ENCODE measurements around the gene DPF1.

Gene DPF1

DNA sequence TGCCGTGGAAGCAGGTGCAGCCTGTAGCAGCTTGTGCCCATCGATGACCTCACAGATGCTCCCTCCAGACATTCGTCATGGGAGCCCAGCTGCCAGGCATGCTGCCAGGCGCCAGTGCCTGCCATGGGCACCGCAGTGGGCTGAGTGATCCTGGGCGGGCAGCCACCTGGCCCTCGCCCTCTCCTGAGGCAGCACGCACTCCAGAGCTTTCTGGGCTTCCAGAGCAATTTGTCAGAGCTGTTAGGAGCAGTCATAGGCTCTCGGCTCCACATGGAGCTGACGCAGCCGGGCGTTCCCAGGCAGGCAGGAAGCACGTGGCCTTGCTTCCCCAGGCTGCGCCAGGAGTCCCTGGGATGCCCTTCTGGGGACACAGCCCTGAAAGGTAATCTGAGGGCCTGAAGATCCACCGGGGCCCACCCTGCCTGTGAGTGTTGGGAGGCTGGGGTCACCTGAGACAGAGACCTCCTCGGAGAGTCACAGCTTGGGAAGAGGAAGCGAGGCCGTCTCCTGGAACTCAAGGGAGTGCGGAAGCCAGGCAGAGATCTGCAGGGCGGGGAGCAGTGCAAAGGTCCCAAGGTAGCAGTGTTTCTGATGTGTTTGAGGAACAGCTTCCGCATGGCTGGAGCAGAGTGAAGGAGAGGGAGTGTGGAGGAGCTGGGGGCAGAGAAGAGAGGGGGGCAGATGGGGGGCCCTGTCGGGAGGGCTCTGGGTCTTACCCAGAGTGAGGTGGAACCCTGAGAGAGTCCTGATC lies 50.6 kb downstream of the DPF1 start:
- Histone ChIP-seq H3K27me3 (ENCODE audit: control insufficient read depth, low read length) (no peaks in the 10 kb centered on the region), H3K36me3 (ENCODE audit: control insufficient read depth, low read length) (no peaks in the 10 kb centered on the region; the same call in 1 of the 2 replicates), H3K27ac (ENCODE audit: low read depth, low read length) (no peak overlapping the region), H3K4me3 (ENCODE audit: low read length) (no peak overlapping the region), H3K9me3 (ENCODE audit: control insufficient read depth, insufficient read depth, low read length) (no peaks in the 10 kb centered on the region), H3K4me2 (ENCODE audit: low read length) (no peak overlapping the region), H3K4me1 (ENCODE audit: control insufficient read depth, low read length) (no peaks in the 10 kb centered on the region), H3K79me2 (ENCODE audit: control insufficient read depth, low read length) (no peaks in the 10 kb centered on the region), H4K20me1 (ENCODE audit: control insufficient read depth, insufficient read depth, low read depth, low read length) (no peaks in the 10 kb centered on the region), H3F3A (ENCODE audit: control insufficient read depth, insufficient read depth) (no peaks in the 10 kb centered on the region), H3K9me2 (replicated peaks; ENCODE audit: control insufficient read depth, low read length) (no peaks in the 10 kb centered on the region)
- no peak for TF ChIP-seq EZH2phosphoT487 (IDR thresholded peaks at IDR 0.05; ENCODE audit: borderline replicate concordance, low read length)
- TF ChIP-seq, protein P1, sequence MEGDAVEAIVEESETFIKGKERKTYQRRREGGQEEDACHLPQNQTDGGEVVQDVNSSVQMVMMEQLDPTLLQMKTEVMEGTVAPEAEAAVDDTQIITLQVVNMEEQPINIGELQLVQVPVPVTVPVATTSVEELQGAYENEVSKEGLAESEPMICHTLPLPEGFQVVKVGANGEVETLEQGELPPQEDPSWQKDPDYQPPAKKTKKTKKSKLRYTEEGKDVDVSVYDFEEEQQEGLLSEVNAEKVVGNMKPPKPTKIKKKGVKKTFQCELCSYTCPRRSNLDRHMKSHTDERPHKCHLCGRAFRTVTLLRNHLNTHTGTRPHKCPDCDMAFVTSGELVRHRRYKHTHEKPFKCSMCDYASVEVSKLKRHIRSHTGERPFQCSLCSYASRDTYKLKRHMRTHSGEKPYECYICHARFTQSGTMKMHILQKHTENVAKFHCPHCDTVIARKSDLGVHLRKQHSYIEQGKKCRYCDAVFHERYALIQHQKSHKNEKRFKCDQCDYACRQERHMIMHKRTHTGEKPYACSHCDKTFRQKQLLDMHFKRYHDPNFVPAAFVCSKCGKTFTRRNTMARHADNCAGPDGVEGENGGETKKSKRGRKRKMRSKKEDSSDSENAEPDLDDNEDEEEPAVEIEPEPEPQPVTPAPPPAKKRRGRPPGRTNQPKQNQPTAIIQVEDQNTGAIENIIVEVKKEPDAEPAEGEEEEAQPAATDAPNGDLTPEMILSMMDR (IDR thresholded peaks at IDR 0.05; ENCODE audit: low read depth, low read length, poor library complexity, severe bottlenecking) = no peak

DNA sequence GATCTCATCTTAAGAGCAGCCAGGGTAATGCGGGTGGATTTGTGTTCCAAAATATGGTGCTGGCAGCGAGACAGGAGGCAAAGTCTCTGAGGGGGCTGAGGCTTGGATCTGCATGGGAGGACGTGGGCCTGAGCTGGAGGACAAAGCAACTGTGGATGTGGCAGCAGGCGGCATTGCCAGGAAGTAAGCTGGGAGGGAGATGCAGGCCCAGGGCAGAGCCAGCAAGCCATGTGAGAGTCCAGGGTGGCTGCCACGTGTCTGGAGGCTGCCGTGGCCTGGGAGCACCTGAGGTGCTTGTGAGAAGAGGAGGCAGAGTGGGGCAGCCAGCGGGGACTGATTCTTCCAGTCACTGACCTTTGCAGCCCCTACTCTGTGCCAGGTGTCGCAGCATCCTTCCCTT lies 52.0 kb downstream of the DPF1 start:
- no peaks in the 10 kb centered on the region for H3K4me1 ChIP-seq (ENCODE audit: control insufficient read depth, low read length)
- peaks cover 2% of the 10 kb centered on the region; the same call in 1 of the 2 replicates for H3K36me3 ChIP-seq (ENCODE audit: control insufficient read depth, low read length)
- H3K4me3 ChIP-seq (ENCODE audit: low read length) = no peak overlapping the region
- no peaks in the 10 kb centered on the region for H3K9me2 ChIP-seq (replicated peaks; ENCODE audit: control insufficient read depth, low read length)
- H3F3A ChIP-seq (ENCODE audit: control insufficient read depth, insufficient read depth) = no peaks in the 10 kb centered on the region
- no peaks in the 10 kb centered on the region for H3K79me2 ChIP-seq (ENCODE audit: control insufficient read depth, low read length)
- H3K27ac ChIP-seq (ENCODE audit: low read depth, low read length) = no peak overlapping the region
- H4K20me1 ChIP-seq (ENCODE audit: control insufficient read depth, insufficient read depth, low read depth, low read length) = no peaks in the 10 kb centered on the region
- H3K27me3 ChIP-seq (ENCODE audit: control insufficient read depth, low read length) = no peaks in the 10 kb centered on the region
- TF ChIP-seq EZH2phosphoT487 (IDR thresholded peaks at IDR 0.05; ENCODE audit: borderline replicate concordance, low read length) = no peak
- TF ChIP-seq, protein P1 (IDR thresholded peaks at IDR 0.05; ENCODE audit: low read depth, low read length, poor library complexity, severe bottlenecking) = no peak
- H3K4me2 ChIP-seq (ENCODE audit: low read length) = no peak overlapping the region
- no peaks in the 10 kb centered on the region for H3K9me3 ChIP-seq (ENCODE audit: control insufficient read depth, insufficient read depth, low read length)

DNA sequence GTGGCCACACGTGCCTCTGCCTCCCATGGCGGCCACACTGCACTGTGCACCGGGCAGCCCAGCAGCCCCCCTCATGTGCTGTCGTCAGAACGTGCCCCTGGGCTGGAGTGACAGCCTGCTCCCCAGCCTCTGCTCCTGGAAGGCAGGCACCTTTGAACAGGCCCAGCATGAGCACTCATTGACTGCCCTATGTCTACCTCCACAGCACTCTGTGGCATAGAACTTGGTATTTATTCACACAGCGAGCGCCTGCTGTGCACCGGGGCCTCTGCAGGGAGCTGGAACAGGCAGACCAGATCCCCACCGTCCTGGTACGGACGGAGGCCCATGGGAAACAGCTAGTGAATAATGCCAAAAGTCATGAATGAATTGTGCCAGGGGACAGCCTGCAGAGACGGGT lies 53.7 kb downstream of the DPF1 start:
- Histone ChIP-seq H4K20me1 (ENCODE audit: control insufficient read depth, insufficient read depth, low read depth, low read length) (no peaks in the 10 kb centered on the region), H3K4me1 (ENCODE audit: control insufficient read depth, low read length) (no peaks in the 10 kb centered on the region), H3K4me3 (ENCODE audit: low read length) (no peak overlapping the region), H3K27ac (ENCODE audit: low read depth, low read length) (no peak overlapping the region), H3K79me2 (ENCODE audit: control insufficient read depth, low read length) (no peaks in the 10 kb centered on the region), H3K4me2 (ENCODE audit: low read length) (no peak overlapping the region), H3F3A (ENCODE audit: control insufficient read depth, insufficient read depth) (no peaks in the 10 kb centered on the region), H3K27me3 (ENCODE audit: control insufficient read depth, low read length) (no peaks in the 10 kb centered on the region), H3K9me3 (ENCODE audit: control insufficient read depth, insufficient read depth, low read length) (no peaks in the 10 kb centered on the region), H3K36me3 (ENCODE audit: control insufficient read depth, low read length) (peaks cover 6% of the 10 kb centered on the region; the same call in 1 of the 2 replicates), H3K9me2 (replicated peaks; ENCODE audit: control insufficient read depth, low read length) (no peaks in the 10 kb centered on the region)
- TF ChIP-seq, protein P1 (IDR thresholded peaks at IDR 0.05; ENCODE audit: low read depth, low read length, poor library complexity, severe bottlenecking) = no peak
- no peak for TF ChIP-seq EZH2phosphoT487 (IDR thresholded peaks at IDR 0.05; ENCODE audit: borderline replicate concordance, low read length)

Measured in DOHH2 (cell line).